GM20000 (cell line): ENCODE data around the gene STX10.

Experiments used
- DNase-seq: peaks from one replicate; pipeline ENCODE4 v3.0.0; 2012; ENCODE audit warnings: low spot score
- TF ChIP-seq, protein P1 (sequence below): IDR thresholded peaks from 2 replicates; pipeline ENCODE4 v1.5.1; 2012; ENCODE audit warnings: mild to moderate bottlenecking, control low read depth; ENCODE audit errors: extremely low read depth, missing control alignments

Gene STX10

GRCh38 chr19:13138171-13138915 is 11.8 kb downstream of the STX10 start:
- TF ChIP-seq, protein P1, sequence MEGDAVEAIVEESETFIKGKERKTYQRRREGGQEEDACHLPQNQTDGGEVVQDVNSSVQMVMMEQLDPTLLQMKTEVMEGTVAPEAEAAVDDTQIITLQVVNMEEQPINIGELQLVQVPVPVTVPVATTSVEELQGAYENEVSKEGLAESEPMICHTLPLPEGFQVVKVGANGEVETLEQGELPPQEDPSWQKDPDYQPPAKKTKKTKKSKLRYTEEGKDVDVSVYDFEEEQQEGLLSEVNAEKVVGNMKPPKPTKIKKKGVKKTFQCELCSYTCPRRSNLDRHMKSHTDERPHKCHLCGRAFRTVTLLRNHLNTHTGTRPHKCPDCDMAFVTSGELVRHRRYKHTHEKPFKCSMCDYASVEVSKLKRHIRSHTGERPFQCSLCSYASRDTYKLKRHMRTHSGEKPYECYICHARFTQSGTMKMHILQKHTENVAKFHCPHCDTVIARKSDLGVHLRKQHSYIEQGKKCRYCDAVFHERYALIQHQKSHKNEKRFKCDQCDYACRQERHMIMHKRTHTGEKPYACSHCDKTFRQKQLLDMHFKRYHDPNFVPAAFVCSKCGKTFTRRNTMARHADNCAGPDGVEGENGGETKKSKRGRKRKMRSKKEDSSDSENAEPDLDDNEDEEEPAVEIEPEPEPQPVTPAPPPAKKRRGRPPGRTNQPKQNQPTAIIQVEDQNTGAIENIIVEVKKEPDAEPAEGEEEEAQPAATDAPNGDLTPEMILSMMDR: no peak
- no peak for DNase-seq

GRCh38 chr19:13137290-13137794 is 12.8 kb downstream of the STX10 start:
- TF ChIP-seq, protein P1: no peak
- DNase-seq: no peak

DNA sequence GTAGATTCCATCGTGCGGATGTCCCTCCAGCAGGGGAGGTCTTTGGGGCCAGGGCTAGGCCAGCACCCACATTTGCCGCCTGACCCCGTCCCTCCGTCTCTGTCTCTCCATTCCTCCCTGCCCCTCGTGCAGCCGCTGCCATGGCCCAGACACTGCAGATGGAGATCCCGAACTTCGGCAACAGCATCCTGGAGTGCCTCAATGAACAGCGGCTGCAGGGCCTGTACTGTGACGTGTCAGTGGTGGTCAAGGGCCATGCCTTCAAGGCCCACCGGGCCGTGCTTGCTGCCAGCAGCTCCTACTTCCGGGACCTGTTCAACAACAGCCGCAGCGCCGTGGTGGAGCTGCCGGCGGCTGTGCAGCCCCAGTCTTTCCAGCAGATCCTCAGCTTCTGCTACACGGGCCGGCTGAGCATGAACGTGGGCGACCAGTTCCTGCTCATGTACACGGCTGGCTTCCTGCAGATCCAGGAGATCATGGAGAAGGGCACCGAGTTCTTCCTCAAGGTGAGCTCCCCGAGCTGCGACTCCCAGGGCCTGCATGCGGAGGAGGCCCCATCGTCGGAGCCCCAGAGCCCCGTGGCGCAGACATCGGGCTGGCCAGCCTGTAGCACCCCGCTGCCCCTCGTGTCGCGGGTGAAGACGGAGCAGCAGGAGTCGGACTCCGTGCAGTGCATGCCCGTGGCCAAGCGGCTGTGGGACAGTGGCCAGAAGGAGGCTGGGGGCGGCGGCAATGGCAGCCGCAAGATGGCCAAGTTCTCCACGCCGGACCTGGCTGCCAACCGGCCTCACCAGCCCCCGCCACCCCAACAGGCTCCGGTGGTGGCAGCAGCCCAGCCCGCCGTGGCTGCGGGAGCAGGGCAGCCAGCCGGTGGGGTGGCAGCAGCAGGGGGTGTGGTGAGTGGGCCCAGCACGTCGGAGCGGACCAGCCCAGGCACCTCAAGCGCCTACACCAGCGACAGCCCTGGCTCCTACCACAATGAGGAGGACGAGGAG is 14.8 kb downstream of the STX10 start:
- DNase-seq: no peak
- TF ChIP-seq, protein P1: no peak

GRCh38 chr19:13134626-13135025 is 15.5 kb downstream of the STX10 start:
- TF ChIP-seq, protein P1: no peak
- no peak for DNase-seq

- no peak for DNase-seq
- TF ChIP-seq, protein P1: no peak
These were observed 16.8 kb downstream of the STX10 start for GRCh38 chr19:13133241-13133870.

DNA sequence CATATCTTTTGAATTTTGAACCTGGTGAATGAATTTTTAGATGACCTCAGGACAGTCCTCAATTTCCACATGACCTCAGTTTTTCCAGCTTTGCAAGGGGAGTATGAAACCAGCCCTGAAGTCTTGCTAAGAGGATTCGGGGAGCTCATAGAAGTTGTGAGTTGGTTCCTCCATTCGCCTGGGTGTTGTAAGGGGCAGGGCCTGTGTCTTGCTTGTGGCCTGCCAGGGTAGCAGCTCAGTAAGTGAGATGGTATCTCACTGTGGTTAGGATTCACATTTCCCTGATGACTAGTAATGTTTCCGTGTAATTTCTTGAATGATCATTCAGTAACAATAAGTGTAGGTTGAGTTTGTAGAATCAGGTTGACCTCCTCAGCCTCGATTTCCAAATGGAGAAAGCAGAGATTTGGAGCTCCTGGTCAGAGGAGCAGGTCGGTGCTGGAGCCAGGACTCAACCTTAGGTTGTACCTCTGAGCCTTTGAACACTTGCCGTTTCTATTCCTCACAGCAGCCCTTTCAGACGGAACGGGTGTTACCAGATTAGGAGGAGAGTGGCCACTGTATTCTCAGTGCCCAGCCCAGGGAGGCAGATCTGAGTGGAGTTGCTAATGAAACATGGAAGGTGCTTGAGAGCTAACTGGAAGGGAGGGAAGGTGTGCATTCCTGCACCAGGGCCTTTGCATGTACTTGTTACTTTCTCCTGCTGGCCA is 17.5 kb downstream of the STX10 start:
- DNase-seq: no peak
- TF ChIP-seq, protein P1: no peak
